COR-L47 (cell line): ENCODE measurements around the gene TMEM245.
"Not testable (repeated sequence)": the region's sequence is repeated elsewhere in the genome, so short reads cannot be mapped to it uniquely, and the experiment has no call there.

ENCODE experiments used
- DNase-seq: peaks from one replicate; lab custom pipeline; 2025; lab: John Stamatoyannopoulos, UW

Gene TMEM245

GRCh38 chr9:108991479-108991878 lies 128.3 kb downstream of the TMEM245 start:
- DNase-seq: no peak

GRCh38 chr9:108983885-108984284 lies 135.9 kb downstream of the TMEM245 start:
- DNase-seq: no peak

DNA sequence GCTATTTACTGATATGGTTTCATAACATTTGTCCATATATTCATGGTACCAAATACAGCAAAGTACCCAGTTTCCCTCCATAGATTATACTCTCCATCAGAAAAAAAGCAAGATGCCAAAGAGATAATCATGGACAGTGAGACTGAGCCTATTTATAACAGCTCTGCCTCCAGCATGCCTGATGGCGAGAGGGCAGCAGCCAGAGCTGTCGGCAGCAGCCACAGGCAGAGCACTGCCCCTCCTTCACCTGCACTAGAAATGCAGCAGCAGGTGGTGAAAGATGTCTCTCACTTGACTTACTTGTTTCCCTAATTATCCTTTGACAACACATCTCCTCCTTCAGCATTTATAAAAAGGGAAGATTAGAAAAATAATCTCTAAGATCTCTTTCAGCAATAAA lies 138.9 kb downstream of the TMEM245 start:
- no peak for DNase-seq

GRCh38 chr9:108978205-108978604 lies 141.5 kb downstream of the TMEM245 start:
- no peak for DNase-seq

GRCh38 chr9:108973895-108974294 lies 145.9 kb downstream of the TMEM245 start:
- no peak for DNase-seq

DNA sequence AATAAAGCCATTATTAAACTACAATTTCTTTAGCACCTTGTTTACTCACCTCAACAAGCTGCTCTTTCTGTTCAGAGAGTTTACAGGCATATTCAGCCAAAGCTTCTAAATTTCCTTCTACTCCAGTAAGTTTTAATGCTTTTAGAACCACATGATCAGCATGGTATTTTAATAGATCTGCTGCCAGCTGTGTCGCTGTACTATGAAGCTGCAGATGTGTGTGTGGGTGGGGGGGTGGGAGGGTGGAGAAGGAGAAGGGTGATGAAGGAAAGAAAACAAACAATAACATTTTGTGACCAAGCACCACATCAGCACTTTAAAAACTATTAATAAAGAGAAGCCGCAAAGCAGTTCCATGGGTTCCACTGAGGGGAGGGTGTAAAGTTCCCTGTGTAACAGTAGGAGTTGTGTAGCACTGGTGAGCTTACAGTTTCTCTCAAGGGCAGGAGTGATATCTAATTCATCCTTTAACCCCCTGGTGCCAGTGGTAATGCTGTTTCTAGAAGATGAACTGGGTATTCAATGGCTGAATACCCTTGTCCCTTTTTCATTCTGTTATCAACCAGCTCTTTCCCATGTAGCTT lies 147.0 kb downstream of the TMEM245 start:
- no peak for DNase-seq

GRCh38 chr9:108972186-108972585 lies 147.6 kb downstream of the TMEM245 start:
- peak; percentile 26 for DNase-seq

- DNase-seq: not testable (repeated sequence)
Observed at GRCh38 chr9:108971392-108971791, 148.4 kb downstream of the TMEM245 start.

DNA sequence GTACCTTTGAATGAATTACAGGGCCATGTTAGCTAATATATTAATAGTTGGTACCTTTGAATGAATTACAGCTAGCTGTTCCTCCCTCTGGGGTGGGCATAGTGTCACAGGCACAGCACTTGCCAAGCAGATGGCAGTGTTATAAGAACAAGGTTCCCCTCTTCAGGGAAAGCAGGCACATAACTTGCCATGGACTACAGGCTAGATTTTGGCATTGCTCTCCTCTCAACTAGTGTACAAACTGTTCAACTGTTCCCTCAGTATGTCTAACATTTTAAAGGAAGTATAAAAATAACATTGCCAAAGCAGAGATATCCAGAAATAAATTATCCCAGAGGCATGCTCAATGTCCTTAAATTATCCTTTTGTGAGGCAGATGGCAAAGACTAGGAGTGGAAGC lies 151.8 kb downstream of the TMEM245 start:
- DNase-seq: no peak
